Measurements from ENCODE around the gene TCF7L1. TPM values are rescaled to one million over a fixed set of nuclear protein-coding genes. Genes with fewer than 3 reads are reported as not detected.

TCF7L1 gene
- total and polyA plus RNA-seq, 2 of the 13 experiments (the other 11 are each of a cell fraction or from before 2014, with no cell fraction given) = 0.04 to 0.15 TPM

Small RNA genes lying within 50 kb of the gene (small RNA-seq; reads per million reads assigned to genes)
- 0 reads per million in 3 experiments for gene AC093162.1 (ENCODE audit: insufficient read depth in 2 of 3, insufficient read length in 3 of 3, low read depth in 2 of 3, low replicate concordance in 1 of 3)
- gene RF00019 (ENCODE audit: insufficient read depth in 2 of 3, insufficient read length in 3 of 3, low read depth in 2 of 3, low replicate concordance in 1 of 3) = 0 reads per million in 3 experiments
- 0 reads per million in 3 experiments for gene RNU6-674P (ENCODE audit: insufficient read depth in 2 of 3, insufficient read length in 3 of 3, low read depth in 2 of 3, low replicate concordance in 1 of 3)

Other genes with a start within 250 kb of the TCF7L1 start
- gene TMSB10, start 227.7 kb upstream of the TCF7L1 start, total RNA-seq (2016; rRNA removed; fragmentation: Illumina TruSeq; extraction: Trizol) = 708 and 754 TPM in 2 replicates
- gene TMSB10, start 227.7 kb upstream of the TCF7L1 start, polyA plus RNA-seq (2011; rRNA removed) = 528 and 665 TPM in 2 replicates
- gene KCMF1, start 162.2 kb upstream of the TCF7L1 start, total RNA-seq (2016; rRNA removed; fragmentation: Illumina TruSeq; extraction: Trizol) = 62.1 and 64.6 TPM in 2 replicates
- gene KCMF1, start 162.2 kb upstream of the TCF7L1 start, polyA plus RNA-seq (2011; rRNA removed) = 84.0 and 116 TPM in 2 replicates
- 62.5 and 99.6 TPM in 2 replicates for gene TGOLN2, start 194.6 kb downstream of the TCF7L1 start, total RNA-seq (2016; rRNA removed; fragmentation: Illumina TruSeq; extraction: Trizol)
- gene TGOLN2, start 194.6 kb downstream of the TCF7L1 start, polyA plus RNA-seq (2011; rRNA removed) = 143 and 155 TPM in 2 replicates
- gene RETSAT, start 221.1 kb downstream of the TCF7L1 start, total RNA-seq (2016; rRNA removed; fragmentation: Illumina TruSeq; extraction: Trizol) = 17.2 and 46.7 TPM in 2 replicates
- gene RETSAT, start 221.1 kb downstream of the TCF7L1 start, polyA plus RNA-seq (2011; rRNA removed) = 61.0 and 88.0 TPM in 2 replicates
- gene ELMOD3, start 221.4 kb downstream of the TCF7L1 start, total RNA-seq (2016; rRNA removed; fragmentation: Illumina TruSeq; extraction: Trizol) = 10.3 and 13.3 TPM in 2 replicates
- gene ELMOD3, start 221.4 kb downstream of the TCF7L1 start, polyA plus RNA-seq (2011; rRNA removed) = 19.5 and 21.4 TPM in 2 replicates

All from HepG2 (cell line).